ENCODE measurements around the gene COX6B2.

GRCh38 chr19:55384920-55385723, 30.6 kb upstream of the COX6B2 start:
- TF ChIP-seq POLR2A (IDR thresholded peaks at IDR 0.05): no peak
- TF ChIP-seq, protein P1, sequence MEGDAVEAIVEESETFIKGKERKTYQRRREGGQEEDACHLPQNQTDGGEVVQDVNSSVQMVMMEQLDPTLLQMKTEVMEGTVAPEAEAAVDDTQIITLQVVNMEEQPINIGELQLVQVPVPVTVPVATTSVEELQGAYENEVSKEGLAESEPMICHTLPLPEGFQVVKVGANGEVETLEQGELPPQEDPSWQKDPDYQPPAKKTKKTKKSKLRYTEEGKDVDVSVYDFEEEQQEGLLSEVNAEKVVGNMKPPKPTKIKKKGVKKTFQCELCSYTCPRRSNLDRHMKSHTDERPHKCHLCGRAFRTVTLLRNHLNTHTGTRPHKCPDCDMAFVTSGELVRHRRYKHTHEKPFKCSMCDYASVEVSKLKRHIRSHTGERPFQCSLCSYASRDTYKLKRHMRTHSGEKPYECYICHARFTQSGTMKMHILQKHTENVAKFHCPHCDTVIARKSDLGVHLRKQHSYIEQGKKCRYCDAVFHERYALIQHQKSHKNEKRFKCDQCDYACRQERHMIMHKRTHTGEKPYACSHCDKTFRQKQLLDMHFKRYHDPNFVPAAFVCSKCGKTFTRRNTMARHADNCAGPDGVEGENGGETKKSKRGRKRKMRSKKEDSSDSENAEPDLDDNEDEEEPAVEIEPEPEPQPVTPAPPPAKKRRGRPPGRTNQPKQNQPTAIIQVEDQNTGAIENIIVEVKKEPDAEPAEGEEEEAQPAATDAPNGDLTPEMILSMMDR (IDR thresholded peaks at IDR 0.05): no peak
